ENCODE data around the gene GABRB1. TPM values are rescaled to one million over a fixed set of nuclear protein-coding genes. Genes with fewer than 3 reads are reported as not detected.
A peak's percentile ranks its signal among the peaks of the same experiment; 100 is the strongest.

The GABRB1 gene
- total and polyA plus RNA-seq, 2 experiments from 2014 or later = 0.42 to 1.1 TPM

- no peaks in the 10 kb centered on the region for H3K9me3 ChIP-seq (ENCODE audit: low read depth)
- no peak for DNase-seq (ENCODE audit: low read depth in 1 of 2, low spot score in 1 of 2)
- H3K27me3 ChIP-seq = no peaks in the 10 kb centered on the region
- no peaks in the 10 kb centered on the region for H3K36me3 ChIP-seq
- H3K4me1 ChIP-seq (ENCODE audit: low read depth) = no peaks in the 10 kb centered on the region
- no peak overlapping the region for H3K27ac ChIP-seq
- no peak for TF ChIP-seq CTCF (IDR thresholded peaks at IDR 0.05; ENCODE audit: low read depth, low read length)
- no peak overlapping the region for H3K4me3 ChIP-seq
Measured at GRCh38 chr4:47073647-47074046, 42.3 kb downstream of the GABRB1 start.

- no peaks in the 10 kb centered on the region for H3K4me1 ChIP-seq (ENCODE audit: low read depth)
- no peaks in the 10 kb centered on the region for H3K27me3 ChIP-seq
- H3K27ac ChIP-seq = no peak overlapping the region
- H3K36me3 ChIP-seq = no peaks in the 10 kb centered on the region
- H3K4me3 ChIP-seq = no peak overlapping the region
- TF ChIP-seq CTCF (IDR thresholded peaks at IDR 0.05; ENCODE audit: low read depth, low read length) = no peak
- no peak for DNase-seq (ENCODE audit: low read depth in 1 of 2, low spot score in 1 of 2)
- H3K9me3 ChIP-seq (ENCODE audit: low read depth) = no peaks in the 10 kb centered on the region
Measured at GRCh38 chr4:47074816-47075215, 43.4 kb downstream of the GABRB1 start.

GRCh38 chr4:47075262-47075661 is 43.9 kb downstream of the GABRB1 start:
- peak in 1 of 2 donors; percentile 8 for DNase-seq (ENCODE audit: low read depth in 1 of 2, low spot score in 1 of 2)
- Histone ChIP-seq H3K27me3 (no peaks in the 10 kb centered on the region), H3K36me3 (no peaks in the 10 kb centered on the region), H3K27ac (no peak overlapping the region), H3K4me1 (ENCODE audit: low read depth) (no peaks in the 10 kb centered on the region), H3K4me3 (no peak overlapping the region), H3K9me3 (ENCODE audit: low read depth) (no peaks in the 10 kb centered on the region)
- TF ChIP-seq CTCF (IDR thresholded peaks at IDR 0.05; ENCODE audit: low read depth, low read length) = no peak

- no peak for TF ChIP-seq CTCF (IDR thresholded peaks at IDR 0.05; ENCODE audit: low read depth, low read length)
- H3K27ac ChIP-seq = no peak overlapping the region
- no peaks in the 10 kb centered on the region for H3K9me3 ChIP-seq (ENCODE audit: low read depth)
- H3K27me3 ChIP-seq = no peaks in the 10 kb centered on the region
- DNase-seq (ENCODE audit: low read depth in 1 of 2, low spot score in 1 of 2) = no peak
- H3K4me3 ChIP-seq = no peak overlapping the region
- H3K4me1 ChIP-seq (ENCODE audit: low read depth) = no peaks in the 10 kb centered on the region
- H3K36me3 ChIP-seq = no peaks in the 10 kb centered on the region
Measured at GRCh38 chr4:47075919-47076318, 44.6 kb downstream of the GABRB1 start.

- Histone ChIP-seq H3K27me3 (no peaks in the 10 kb centered on the region), H3K4me3 (no peak overlapping the region)
- no peak for TF ChIP-seq CTCF (IDR thresholded peaks at IDR 0.05; ENCODE audit: low read depth, low read length)
Measured at GRCh38 chr4:47084111-47084510, 52.7 kb downstream of the GABRB1 start.

GRCh38 chr4:47084795-47085194 is 53.4 kb downstream of the GABRB1 start:
- no peak for TF ChIP-seq CTCF (IDR thresholded peaks at IDR 0.05; ENCODE audit: low read depth, low read length)
- Histone ChIP-seq H3K4me3 (no peak overlapping the region), H3K27me3 (no peaks in the 10 kb centered on the region), H3K9me3 (ENCODE audit: low read depth) (no peaks in the 10 kb centered on the region), H3K27ac (no peak overlapping the region), H3K36me3 (no peaks in the 10 kb centered on the region), H3K4me1 (ENCODE audit: low read depth) (no peaks in the 10 kb centered on the region)
- no peak for DNase-seq (ENCODE audit: low read depth in 1 of 2, low spot score in 1 of 2)

More at GRCh38 chr4:47084111-47084510, 52.7 kb downstream of the GABRB1 start:
- DNase-seq (ENCODE audit: low read depth in 1 of 2, low spot score in 1 of 2) = no peak
- H3K36me3 ChIP-seq = no peaks in the 10 kb centered on the region
- no peaks in the 10 kb centered on the region for H3K4me1 ChIP-seq (ENCODE audit: low read depth)
- no peak overlapping the region for H3K27ac ChIP-seq
- no peaks in the 10 kb centered on the region for H3K9me3 ChIP-seq (ENCODE audit: low read depth)

All from cardiac muscle cell (in vitro differentiated cells and primary cell).